PC-9 (cell line): ENCODE data around the gene ABHD1. TPM values are rescaled to one million over a fixed set of nuclear protein-coding genes. Genes with fewer than 3 reads are reported as not detected.

Source experiments
- BruUV-seq: library from RNA; stranded (reverse); fragments of 400-500 nt; replicated peaks from 2 replicates; lab custom pipeline; 2021; lab: Mats Ljungman, UMichigan
- CTCF ChIA-PET: fragments of 300-600 bp; sonication (Branson Sonifier 250); formaldehyde crosslinking; loops from one replicate; lab custom pipeline; 2022; ENCODE audit warnings: antibody characterized with exemption; lab: Charles Lee
- POLR2A ChIA-PET: fragments of 300-600 bp; sonication (Branson Sonifier 250); formaldehyde crosslinking; loops from one replicate; lab custom pipeline; 2022; ENCODE audit warnings: antibody characterized with exemption; ENCODE audit not compliant: unreplicated experiment; lab: Charles Lee
- DNase-seq, 2 experiments: peaks; one replicate each; pipeline versions ENCODE4 v3.0.0 to v3.0.0-alpha.2; 2015 to 2022; ENCODE audit warnings: mixed read lengths in 1 of 2
- H2AFZ ChIP-seq: fragments of 200-600 bp; sonication (generic); 2 replicates; pipeline ENCODE4 v1.8.1; 2017; ENCODE audit warnings: antibody characterized with exemption
- H3F3A ChIP-seq: fragments of 200-600 bp; sonication (generic); 2 replicates; pipeline ENCODE4 v1.8.1; 2017; ENCODE audit warnings: antibody characterized with exemption, mild to moderate bottlenecking, low read depth; ENCODE audit not compliant: insufficient read depth
- H3K27ac ChIP-seq: fragments of 200-600 bp; sonication (generic); 2 replicates; pipeline ENCODE4 v1.6.1; 2016; ENCODE audit warnings: mixed run types
- H3K27me3 ChIP-seq: fragments of 200-600 bp; sonication (generic); 2 replicates; pipeline ENCODE4 v1.6.1; 2016; ENCODE audit warnings: low read depth, mixed run types; ENCODE audit not compliant: insufficient read depth
- H3K36me3 ChIP-seq: fragments of 200-600 bp; sonication (generic); 2 replicates; pipeline ENCODE4 v1.6.1; 2016; ENCODE audit warnings: low read depth, mixed run types
- H3K4me1 ChIP-seq: fragments of 200-600 bp; sonication (generic); replicated peaks from 2 replicates; pipeline ENCODE4 v1.6.1; 2016; ENCODE audit warnings: mixed run types; ENCODE audit not compliant: insufficient read depth
- H3K4me2 ChIP-seq: fragments of 200-600 bp; sonication (generic); 2 replicates; pipeline ENCODE4 v1.6.1; 2017; ENCODE audit warnings: mixed run types
- H3K4me3 ChIP-seq: fragments of 200-600 bp; sonication (generic); 2 replicates; pipeline ENCODE4 v1.6.1; 2016; ENCODE audit warnings: mixed run types
- H3K79me2 ChIP-seq: fragments of 200-600 bp; sonication (generic); 2 replicates; pipeline ENCODE4 v1.6.1; 2017; ENCODE audit warnings: low read depth, mixed run types
- H3K9me2 ChIP-seq: fragments of 200-600 bp; sonication (generic); 2 replicates; pipeline ENCODE4 v1.8.1; 2017; ENCODE audit warnings: mild to moderate bottlenecking; ENCODE audit not compliant: insufficient read depth
- H3K9me3 ChIP-seq: fragments of 200-600 bp; sonication (generic); 2 replicates; pipeline ENCODE4 v1.8.1; 2016; ENCODE audit warnings: low read depth; ENCODE audit not compliant: insufficient read depth
- H4K20me1 ChIP-seq: fragments of 200-600 bp; sonication (generic); 2 replicates; pipeline ENCODE4 v1.8.1; 2017; ENCODE audit not compliant: insufficient read depth
- CTCF ChIP-seq: fragments of 200-600 bp; sonication (generic); conservative IDR thresholded peaks from 2 replicates; pipeline ENCODE4 v1.6.1; 2017; ENCODE audit warnings: mixed run types, antibody characterized with exemption, mild to moderate bottlenecking, moderate library complexity
- EZH2 ChIP-seq: fragments of 200-600 bp; sonication (generic); IDR thresholded peaks from 2 replicates; pipeline ENCODE4 v1.8.0; 2017; ENCODE audit warnings: antibody characterized with exemption, low read depth
- intact Hi-C: fragments of 100-400 bp; cut with micrococcal nuclease; formaldehyde crosslinking; loops from one replicate; pipeline ENCODE4 v1.10.0; 2022; ENCODE audit not compliant: unreplicated experiment
- total RNA-seq: library from RNA; stranded (reverse); gene quantifications from 2 replicates; pipeline ENCODE4 v1.2.3, GENCODE V29; 2021

ABHD1 gene
- total RNA-seq, 1 experiment from 2014 or later, result not detected

GRCh38 chr2:27152102-27152795 is 28.6 kb downstream of the ABHD1 start:
- H3K27me3 ChIP-seq, result no peaks in the 10 kb centered on the region
- no peak overlapping the region for H2AFZ ChIP-seq
- peaks cover 4% of the 10 kb centered on the region; the same call in 1 of the 2 replicates for H3F3A ChIP-seq
- no peaks in the 10 kb centered on the region for H4K20me1 ChIP-seq
- H3K36me3 ChIP-seq, result no peaks in the 10 kb centered on the region
- ChIA-PET POLR2A (interaction anchor here (0.6 kb wide), 2 partner anchors 184 to 215 kb away, joined by 3 read pairs; no protein-coding TSS in a partner anchor), CTCF (no interaction called here)
- H3K27ac ChIP-seq, result no peak overlapping the region
- intact Hi-C loops, result no loop called here
- DNase-seq, result no peak
- H3K9me2 ChIP-seq, result no peaks in the 10 kb centered on the region
- BruUV-seq, result no TSS peak
- no peaks in the 10 kb centered on the region for H3K4me1 ChIP-seq
- H3K4me3 ChIP-seq, result no peak overlapping the region
- TF ChIP-seq CTCF (no peak), EZH2 (no peak)
- no peaks in the 10 kb centered on the region for H3K9me3 ChIP-seq
- no peaks in the 10 kb centered on the region for H3K79me2 ChIP-seq
- H3K4me2 ChIP-seq, result no peak overlapping the region

- no TSS peak for BruUV-seq
- Histone ChIP-seq H3K4me2 (no peak overlapping the region), H3K27me3 (no peaks in the 10 kb centered on the region), H3K27ac (no peak overlapping the region), H3F3A (peaks cover 4% of the 10 kb centered on the region; the same call in 1 of the 2 replicates), H4K20me1 (no peaks in the 10 kb centered on the region), H3K36me3 (no peaks in the 10 kb centered on the region), H3K4me1 (no peaks in the 10 kb centered on the region), H3K4me3 (no peak overlapping the region), H3K9me2 (no peaks in the 10 kb centered on the region), H3K9me3 (no peaks in the 10 kb centered on the region), H3K79me2 (no peaks in the 10 kb centered on the region), H2AFZ (no peak overlapping the region)
- no peak for TF ChIP-seq CTCF
- TF ChIP-seq EZH2, result no peak
- CTCF ChIA-PET, result no interaction called here
- POLR2A ChIA-PET, result interaction anchor here (0.6 kb wide), 2 partner anchors 185 to 215 kb away, joined by 3 read pairs; no protein-coding TSS in a partner anchor
- intact Hi-C loops, result no loop called here
- DNase-seq, result peak; percentile 21 to 37
Measured at GRCh38 chr2:27152796-27153464, 29.3 kb downstream of the ABHD1 start.

GRCh38 chr2:27154488-27154887 is 30.9 kb downstream of the ABHD1 start:
- Histone ChIP-seq H3F3A (peaks cover 4% of the 10 kb centered on the region; the same call in 1 of the 2 replicates), H3K9me2 (no peaks in the 10 kb centered on the region), H3K4me3 (no peak overlapping the region), H3K4me2 (no peak overlapping the region), H3K27me3 (no peaks in the 10 kb centered on the region), H4K20me1 (no peaks in the 10 kb centered on the region), H3K9me3 (no peaks in the 10 kb centered on the region), H2AFZ (no peak overlapping the region), H3K79me2 (no peaks in the 10 kb centered on the region), H3K36me3 (no peaks in the 10 kb centered on the region), H3K4me1 (no peaks in the 10 kb centered on the region), H3K27ac (no peak overlapping the region)
- no peak for DNase-seq
- ChIA-PET POLR2A (interaction anchor here (0.6 kb wide), 1 partner anchor 58 kb away, joined by 4 read pairs; the partner anchor contains the start of genes ATRAID and SLC5A6), CTCF (no interaction called here)
- intact Hi-C loops, result no loop called here
- no TSS peak for BruUV-seq
- TF ChIP-seq CTCF (no peak), EZH2 (no peak)
